IPS-20b (cell line): ENCODE measurements around the gene TPRA1.

Experiments used
- H3K27ac ChIP-seq: one replicate; pipeline ENCODE4 v1.5.1; 2013; ENCODE audit warnings: low read length
- H3K27me3 ChIP-seq: 2 replicates; pipeline ENCODE4 v1.6.1; 2013; ENCODE audit warnings: mild to moderate bottlenecking, low read length, inconsistent platforms; ENCODE audit not compliant: insufficient read depth
- H3K36me3 ChIP-seq: 2 replicates; pipeline ENCODE4 v1.6.1; 2013; ENCODE audit warnings: low read depth, mild to moderate bottlenecking, inconsistent platforms, low read length, moderate library complexity; ENCODE audit not compliant: insufficient read depth
- H3K4me1 ChIP-seq: 2 replicates; pipeline ENCODE4 v1.6.1; 2013; ENCODE audit warnings: mild to moderate bottlenecking, control low read depth, inconsistent platforms, low read length, moderate library complexity; ENCODE audit not compliant: insufficient read depth
- H3K4me3 ChIP-seq: 2 replicates; pipeline ENCODE4 v1.5.1; 2013; ENCODE audit warnings: mild to moderate bottlenecking, low read length, inconsistent platforms
- H3K9ac ChIP-seq: 2 replicates; pipeline ENCODE4 v1.6.1; 2013; ENCODE audit warnings: low read depth, mild to moderate bottlenecking, inconsistent platforms, low read length, moderate library complexity
- H3K9me3 ChIP-seq: 2 replicates; pipeline ENCODE4 v1.6.1; 2013; ENCODE audit warnings: mild to moderate bottlenecking, low read depth, low read length, inconsistent platforms; ENCODE audit not compliant: insufficient read depth

The TPRA1 gene

GRCh38 chr3:127549826-127550467, 40.6 kb downstream of the TPRA1 start:
- no peak overlapping the region for H3K9ac ChIP-seq
- H3K9me3 ChIP-seq = no peaks in the 10 kb centered on the region
- H3K4me1 ChIP-seq = peaks cover 3% of the 10 kb centered on the region; the same call in 1 of the 2 replicates
- peaks cover 5% of the 10 kb centered on the region; the same call in 1 of the 2 replicates for H3K27me3 ChIP-seq
- no peaks in the 10 kb centered on the region for H3K36me3 ChIP-seq
- H3K27ac ChIP-seq = no peak overlapping the region
- no peak overlapping the region for H3K4me3 ChIP-seq

DNA sequence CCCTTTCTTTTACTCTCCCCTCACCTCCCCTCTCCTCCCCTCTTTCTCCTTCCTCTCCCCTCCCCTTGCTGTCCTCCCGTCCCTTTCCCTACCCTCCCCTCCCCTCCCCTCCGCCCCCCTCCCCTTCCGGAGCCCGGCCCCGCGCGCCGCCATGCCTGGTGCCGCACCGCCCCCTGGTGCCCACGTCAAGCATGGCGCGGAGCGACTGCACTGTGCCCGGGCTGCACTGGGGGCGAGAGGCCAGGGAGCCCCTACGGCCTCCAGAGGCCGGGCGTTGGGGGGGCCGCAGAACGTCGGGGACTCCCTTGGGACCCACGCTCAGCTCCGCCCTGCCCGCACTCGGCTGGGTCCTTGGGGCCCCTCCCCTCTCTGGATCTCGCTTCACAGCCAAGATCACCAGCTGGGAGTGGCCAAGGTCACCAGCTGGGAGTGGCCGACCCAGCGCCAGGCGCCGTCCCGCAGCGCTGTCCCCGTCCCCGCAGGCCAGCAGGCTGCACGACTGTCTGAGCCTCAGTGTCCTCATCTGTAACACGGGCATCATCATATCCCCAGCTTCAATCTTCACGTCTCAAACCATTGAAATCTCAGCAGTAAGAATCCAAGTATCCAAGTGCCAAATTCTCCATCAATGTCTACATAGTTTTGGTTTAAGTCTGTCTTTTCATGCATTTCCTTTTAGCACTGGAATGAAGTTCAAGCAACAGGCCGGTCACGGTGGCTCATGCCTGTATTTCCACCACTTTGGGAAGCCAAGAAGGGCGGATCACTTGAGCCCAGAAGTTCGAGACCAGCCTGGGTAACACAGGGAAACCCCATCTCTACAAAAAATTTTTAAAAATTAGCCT, 42.5 kb downstream of the TPRA1 start:
- no peaks in the 10 kb centered on the region for H3K9me3 ChIP-seq

DNA sequence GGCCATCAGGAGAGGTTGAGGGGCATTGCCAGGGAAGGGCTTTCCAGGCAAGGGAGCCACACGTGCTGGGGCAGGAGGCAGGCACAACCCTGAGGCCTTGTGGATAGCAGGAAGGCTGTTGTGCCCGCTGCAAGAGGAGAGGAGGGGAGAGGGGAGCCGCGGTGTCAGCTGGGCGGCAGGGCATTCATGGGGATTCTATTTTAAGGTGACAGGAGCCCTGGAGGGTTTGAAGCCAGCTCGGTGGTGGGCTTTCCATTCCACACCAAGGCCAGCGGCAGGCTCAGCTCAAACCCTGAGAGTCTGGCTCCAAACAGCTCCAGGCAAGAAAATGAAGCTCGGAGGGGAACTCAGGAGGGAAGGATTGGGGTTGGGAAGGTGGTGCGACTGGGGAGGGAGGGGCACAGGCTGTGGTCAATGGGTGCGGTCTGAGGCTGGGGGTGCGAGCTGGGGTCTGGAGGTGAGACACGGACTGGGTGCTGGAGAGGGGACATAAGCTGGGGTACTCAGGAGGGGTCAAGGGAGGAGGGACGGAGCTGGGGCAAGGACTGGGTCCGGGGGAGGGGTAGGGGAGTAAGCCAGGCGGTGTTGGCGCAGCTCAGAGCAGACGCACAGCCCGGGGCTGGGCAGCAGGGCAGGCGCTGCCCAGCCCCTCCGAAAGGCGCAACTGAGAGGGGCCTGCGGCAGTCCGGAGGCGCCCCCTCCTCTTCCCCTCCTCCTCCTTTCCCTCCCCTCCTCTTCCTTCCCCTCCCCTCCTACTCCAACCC, 43.4 kb downstream of the TPRA1 start:
- no peaks in the 10 kb centered on the region for H3K36me3 ChIP-seq
- no peak overlapping the region for H3K27ac ChIP-seq
- no peaks in the 10 kb centered on the region for H3K9me3 ChIP-seq
- H3K27me3 ChIP-seq = peaks cover 5% of the 10 kb centered on the region; the same call in 1 of the 2 replicates
- H3K4me3 ChIP-seq = peak overlapping the region; percentile 77
- peak overlapping the region; percentile 7; the same call in 1 of the 2 replicates for H3K9ac ChIP-seq
- H3K4me1 ChIP-seq = peaks cover 3% of the 10 kb centered on the region; the same call in 1 of the 2 replicates

More for the DNA sequence above, 42.5 kb downstream of the TPRA1 start:
- no peak overlapping the region for H3K9ac ChIP-seq
- H3K4me3 ChIP-seq = peak overlapping the region; percentile 77
- no peak overlapping the region for H3K27ac ChIP-seq
- no peaks in the 10 kb centered on the region for H3K36me3 ChIP-seq
- peaks cover 3% of the 10 kb centered on the region; the same call in 1 of the 2 replicates for H3K4me1 ChIP-seq
- H3K27me3 ChIP-seq = peaks cover 5% of the 10 kb centered on the region; the same call in 1 of the 2 replicates

- Histone ChIP-seq H3K9ac (no peak overlapping the region; the same call in 1 of the 2 replicates), H3K4me1 (peaks cover 3% of the 10 kb centered on the region; the same call in 1 of the 2 replicates), H3K9me3 (no peaks in the 10 kb centered on the region), H3K36me3 (no peaks in the 10 kb centered on the region), H3K4me3 (peak overlapping the region; percentile 77; the same call in 1 of the 2 replicates), H3K27me3 (peaks cover 5% of the 10 kb centered on the region; the same call in 1 of the 2 replicates), H3K27ac (no peak overlapping the region)
Measured at GRCh38 chr3:127546554-127546953, 44.0 kb downstream of the TPRA1 start.

GRCh38 chr3:127545711-127546457, 44.6 kb downstream of the TPRA1 start:
- H3K4me3 ChIP-seq = no peak overlapping the region
- no peaks in the 10 kb centered on the region for H3K9me3 ChIP-seq
- no peak overlapping the region for H3K27ac ChIP-seq
- H3K36me3 ChIP-seq = no peaks in the 10 kb centered on the region
- peaks cover 5% of the 10 kb centered on the region; the same call in 1 of the 2 replicates for H3K27me3 ChIP-seq
- H3K4me1 ChIP-seq = peaks cover 3% of the 10 kb centered on the region; the same call in 1 of the 2 replicates
- H3K9ac ChIP-seq = no peak overlapping the region

DNA sequence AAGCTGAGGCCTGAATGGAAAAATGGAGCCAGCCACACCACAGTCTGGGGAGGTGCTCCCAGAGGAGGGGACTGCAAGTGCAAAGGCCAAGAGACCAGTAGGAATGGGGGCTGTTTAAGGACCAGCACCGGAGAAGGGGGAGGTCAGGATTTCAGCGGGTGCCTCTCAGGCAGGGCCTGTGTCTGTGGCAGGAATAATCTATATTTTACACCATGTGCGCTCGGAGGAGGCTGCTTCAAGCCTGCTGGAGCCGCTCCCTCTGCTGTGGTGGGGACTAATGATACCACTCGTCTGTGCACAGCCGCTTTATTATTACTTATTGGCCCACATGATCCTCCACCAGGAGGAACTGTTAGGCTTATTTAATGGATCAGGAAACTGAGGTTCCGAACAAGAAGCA, 45.3 kb downstream of the TPRA1 start:
- H3K4me1 ChIP-seq = peaks cover 3% of the 10 kb centered on the region; the same call in 1 of the 2 replicates
- H3K9me3 ChIP-seq = no peaks in the 10 kb centered on the region
- no peak overlapping the region for H3K4me3 ChIP-seq
- no peak overlapping the region for H3K27ac ChIP-seq
- H3K27me3 ChIP-seq = peaks cover 5% of the 10 kb centered on the region; the same call in 1 of the 2 replicates
- H3K9ac ChIP-seq = no peak overlapping the region
- H3K36me3 ChIP-seq = no peaks in the 10 kb centered on the region

DNA sequence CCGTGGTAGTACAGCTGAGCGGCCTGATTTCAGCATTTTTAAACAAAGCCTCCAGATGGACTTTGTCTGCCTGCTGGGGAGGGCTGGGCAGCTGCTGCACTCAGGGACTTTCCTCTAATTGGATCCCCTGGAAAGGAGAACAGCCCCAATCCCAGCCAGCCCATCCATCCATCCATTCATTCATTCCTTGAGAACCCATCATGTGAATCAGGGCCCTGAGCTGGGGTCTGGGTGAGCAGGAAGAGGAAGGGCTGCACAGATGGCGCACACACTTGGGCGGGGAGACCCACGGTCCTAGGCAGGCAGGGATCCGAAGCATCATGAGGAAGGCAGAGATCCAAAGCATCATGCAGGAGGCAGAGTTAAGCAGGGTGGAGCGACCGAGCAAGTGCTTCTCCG, 45.7 kb downstream of the TPRA1 start:
- Histone ChIP-seq H3K4me1 (peaks cover 3% of the 10 kb centered on the region; the same call in 1 of the 2 replicates), H3K4me3 (no peak overlapping the region), H3K9me3 (no peaks in the 10 kb centered on the region), H3K9ac (no peak overlapping the region), H3K36me3 (no peaks in the 10 kb centered on the region), H3K27me3 (peaks cover 5% of the 10 kb centered on the region; the same call in 1 of the 2 replicates), H3K27ac (no peak overlapping the region)

- H3K4me1 ChIP-seq = peaks cover 3% of the 10 kb centered on the region; the same call in 1 of the 2 replicates
- no peak overlapping the region for H3K27ac ChIP-seq
- no peaks in the 10 kb centered on the region for H3K9me3 ChIP-seq
- no peak overlapping the region for H3K9ac ChIP-seq
- H3K4me3 ChIP-seq = no peak overlapping the region
- peaks cover 5% of the 10 kb centered on the region; the same call in 1 of the 2 replicates for H3K27me3 ChIP-seq
- no peaks in the 10 kb centered on the region for H3K36me3 ChIP-seq
Measured at GRCh38 chr3:127544192-127544802, 46.2 kb downstream of the TPRA1 start.

- Histone ChIP-seq H3K9me3 (no peaks in the 10 kb centered on the region), H3K4me1 (peaks cover 3% of the 10 kb centered on the region; the same call in 1 of the 2 replicates), H3K36me3 (no peaks in the 10 kb centered on the region), H3K27ac (no peak overlapping the region), H3K27me3 (peaks cover 4% of the 10 kb centered on the region; the same call in 1 of the 2 replicates), H3K9ac (no peak overlapping the region), H3K4me3 (no peak overlapping the region)
Measured at GRCh38 chr3:127543441-127543840, 47.1 kb downstream of the TPRA1 start.

DNA sequence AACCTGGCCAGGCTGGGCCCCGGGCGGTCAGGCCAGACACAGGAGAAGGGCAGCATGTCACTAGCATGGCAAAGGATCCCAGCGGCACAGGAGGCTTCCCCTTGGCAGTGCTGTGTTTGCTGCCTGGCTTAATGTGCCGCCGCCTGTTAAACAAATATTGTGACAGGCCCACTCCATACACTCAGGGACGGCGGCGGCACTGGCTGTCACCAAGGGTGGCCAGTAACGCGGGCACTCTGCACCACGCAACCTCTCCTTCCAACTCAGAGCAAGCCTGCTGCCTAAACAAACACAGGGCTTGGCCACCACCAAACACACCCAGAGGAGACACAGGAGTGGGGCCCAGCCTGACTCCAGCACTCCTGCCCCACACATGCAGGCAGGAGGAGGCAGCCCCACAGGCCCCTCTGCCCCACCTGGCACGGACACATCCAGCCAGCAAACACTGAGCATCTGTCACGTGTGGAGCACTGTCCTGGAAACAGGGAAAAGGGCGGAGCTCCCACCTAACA, 48.0 kb downstream of the TPRA1 start:
- peaks cover 3% of the 10 kb centered on the region; the same call in 1 of the 2 replicates for H3K4me1 ChIP-seq
- no peaks in the 10 kb centered on the region for H3K36me3 ChIP-seq
- no peaks in the 10 kb centered on the region for H3K9me3 ChIP-seq
- no peak overlapping the region for H3K27ac ChIP-seq
- no peak overlapping the region for H3K4me3 ChIP-seq
- no peak overlapping the region for H3K9ac ChIP-seq
- H3K27me3 ChIP-seq = no peaks in the 10 kb centered on the region; the same call in 1 of the 2 replicates
